Endodermal cell (in vitro differentiated cells): ENCODE measurements around the gene NCK1. TPM values are rescaled to one million over a fixed set of nuclear protein-coding genes. Genes with fewer than 3 reads are reported as not detected.
A peak's percentile ranks its signal among the peaks of the same experiment; 100 is the strongest.
"Not testable (repeated sequence)": the region's sequence is repeated elsewhere in the genome, so short reads cannot be mapped to it uniquely, and the experiment has no call there.

Experiments used
- DNase-seq: peaks from one replicate; pipeline ENCODE4 v3.0.0-alpha.2; 2017
- H3K27ac ChIP-seq: 2 replicates; pipeline ENCODE4 v1.5.1; 2013; ENCODE audit warnings: mild to moderate bottlenecking, low read depth, low read length, moderate library complexity
- H3K27me3 ChIP-seq: 2 replicates; pipeline ENCODE4 v1.6.1; 2013; ENCODE audit warnings: mild to moderate bottlenecking, low read length, moderate library complexity; ENCODE audit not compliant: insufficient read depth, control insufficient read depth, poor library complexity, severe bottlenecking
- H3K36me3 ChIP-seq: 2 replicates; pipeline ENCODE4 v1.7.0; 2013; ENCODE audit warnings: mild to moderate bottlenecking, low read length, moderate library complexity; ENCODE audit not compliant: control insufficient read depth, insufficient read depth
- H3K4me1 ChIP-seq: one replicate; pipeline ENCODE4 v1.7.0; 2013; ENCODE audit warnings: low read length; ENCODE audit not compliant: control insufficient read depth, insufficient read depth
- H3K4me3 ChIP-seq: 2 replicates; pipeline ENCODE4 v1.5.1; 2013; ENCODE audit warnings: mild to moderate bottlenecking, low read length, moderate library complexity
- H3K9ac ChIP-seq: 2 replicates; pipeline ENCODE4 v1.6.1; 2013; ENCODE audit warnings: mild to moderate bottlenecking, low read length, moderate library complexity; ENCODE audit not compliant: poor library complexity, severe bottlenecking; ENCODE audit errors: extremely low read depth
- H3K9me3 ChIP-seq: 2 replicates; pipeline ENCODE4 v1.6.1; 2013; ENCODE audit warnings: mild to moderate bottlenecking, low read length, moderate library complexity; ENCODE audit not compliant: control insufficient read depth
- H3K27ac Mint-ChIP-seq: 2 replicates; pipeline ENCODE4 v1.8.0; 2020; ENCODE audit warnings: mixed read lengths
- H3K27me3 Mint-ChIP-seq: 2 replicates; pipeline ENCODE4 v1.8.0; 2021; ENCODE audit warnings: mild to moderate bottlenecking, mixed read lengths; ENCODE audit not compliant: insufficient read depth
- H3K36me3 Mint-ChIP-seq: 2 replicates; pipeline ENCODE4 v1.8.0; 2020; ENCODE audit warnings: low read depth, mixed read lengths
- H3K4me1 Mint-ChIP-seq: 2 replicates; pipeline ENCODE4 v1.8.0; 2020; ENCODE audit warnings: mixed read lengths
- H3K4me3 Mint-ChIP-seq: 2 replicates; pipeline ENCODE4 v1.8.0; 2020; ENCODE audit warnings: mild to moderate bottlenecking, moderate library complexity, mixed read lengths
- H3K9me3 Mint-ChIP-seq: 2 replicates; pipeline ENCODE4 v1.8.0; 2020; ENCODE audit warnings: mild to moderate bottlenecking, mixed read lengths
- CTCF ChIP-seq: fragments of 200-600 bp; sonication (generic); conservative IDR thresholded peaks from 2 replicates; pipeline ENCODE4 v1.5.0; 2021; ENCODE audit warnings: antibody characterized with exemption, mild to moderate bottlenecking
- WGBS, 2 experiments: methylation state at CpG; one replicate each; pipeline versions ENCODE4 v1.1.5 to v1.1.7; 2013; ENCODE audit warnings: missing lambda C conversion rate in 2 of 2, mixed read lengths in 1 of 2; ENCODE audit not compliant: insufficient coverage in 1 of 2, insufficient read length in 1 of 2; 5-methylcytosine and 5-hydroxymethylcytosine counted together
- total RNA-seq, 2 donors: library from RNA; stranded (reverse); fragmentation: NEBNext Ultra II Directional in 1 of 2; extraction: Animal tissue kit (Norgen Biotek cat#: 25700) in 1 of 2; gene quantifications; 2 replicates in 1 of 2; 3 replicates in 1 of 2; pipeline ENCODE4 v1.2.1, GENCODE V29; 2021

NCK1 gene
- total RNA-seq, 2 donors from 2014 or later, result 24.5 to 28.9 TPM

DNA sequence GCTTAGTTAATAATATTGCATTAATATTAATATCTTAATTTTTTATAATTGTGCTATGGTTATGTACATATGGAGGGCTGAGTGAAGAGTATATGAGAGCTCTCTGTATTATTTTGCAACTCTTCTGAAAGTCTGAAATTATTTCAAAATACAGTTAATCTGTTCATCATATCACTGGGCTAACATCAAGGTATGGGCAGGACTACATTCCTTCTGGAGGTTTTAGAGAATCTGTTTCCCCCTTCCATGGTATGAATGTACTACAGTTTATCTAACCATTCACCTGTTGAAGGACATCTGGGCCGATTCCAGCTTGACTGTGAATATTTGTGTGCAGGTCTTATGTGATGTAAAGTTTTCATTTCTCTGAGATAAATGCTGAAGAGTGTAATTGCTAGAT is 100.9 kb downstream of the NCK1 start:
- no peaks in the 10 kb centered on the region for H3K9me3 ChIP-seq

GRCh38 chr3:136969539-136969938 is 107.5 kb downstream of the NCK1 start:
- not testable (repeated sequence) for H3K9ac ChIP-seq, H3K36me3 Mint-ChIP-seq, H3K4me3 ChIP-seq, H3K4me1 Mint-ChIP-seq, H3K36me3 ChIP-seq, H3K27ac ChIP-seq, H3K27me3 ChIP-seq, H3K4me1 ChIP-seq, DNase-seq, H3K27me3 Mint-ChIP-seq, H3K9me3 ChIP-seq
- peak overlapping the region; percentile 77 for H3K27ac Mint-ChIP-seq
- peak overlapping the region; percentile 47 for H3K4me3 Mint-ChIP-seq
- peaks cover 17% of the 10 kb centered on the region for H3K9me3 Mint-ChIP-seq
- 60% methylated on average over 1 of the region's 14 CpGs; no CpG with 5 or more reads in 1 of the 2 experiments for WGBS, 2 experiments

More for the DNA sequence above, 100.9 kb downstream of the NCK1 start:
- no peak for TF ChIP-seq CTCF
- Histone ChIP-seq H3K36me3 (no peaks in the 10 kb centered on the region), H3K4me3 (no peak overlapping the region), H3K9ac (no peak overlapping the region), H3K27me3 (no peaks in the 10 kb centered on the region), H3K27ac (no peak overlapping the region), H3K4me1 (no peaks in the 10 kb centered on the region)
- DNase-seq, result no peak
- H3K27me3 Mint-ChIP-seq, result no peaks in the 10 kb centered on the region
- H3K4me3 Mint-ChIP-seq, result no peak overlapping the region
- WGBS, 2 experiments, result 90% methylated on average over 1 of the region's 1 CpG; no CpG with 5 or more reads in 1 of the 2 experiments
- no peak overlapping the region for H3K27ac Mint-ChIP-seq
- H3K36me3 Mint-ChIP-seq, result peaks cover 2% of the 10 kb centered on the region
- peaks cover 6% of the 10 kb centered on the region for H3K4me1 Mint-ChIP-seq
- peaks cover 7% of the 10 kb centered on the region for H3K9me3 Mint-ChIP-seq

- H3K27ac Mint-ChIP-seq, result no peak overlapping the region
- H3K9ac ChIP-seq, result no peak overlapping the region
- WGBS, 2 experiments, result 94 to 95% methylated on average over 4 of the region's 4 CpGs
Observed at GRCh38 chr3:136973352-136973751, 111.3 kb downstream of the NCK1 start.

More at GRCh38 chr3:136973352-136973751, 111.3 kb downstream of the NCK1 start:
- DNase-seq, result no peak
- H3K9me3 Mint-ChIP-seq, result peaks cover 21% of the 10 kb centered on the region
- no peak overlapping the region for H3K4me3 Mint-ChIP-seq
- no peaks in the 10 kb centered on the region for H3K4me1 ChIP-seq
- no peak overlapping the region for H3K27ac ChIP-seq
- H3K27me3 Mint-ChIP-seq, result no peaks in the 10 kb centered on the region
- H3K9me3 ChIP-seq, result peaks cover 9% of the 10 kb centered on the region
- no peak for TF ChIP-seq CTCF
- H3K4me3 ChIP-seq, result no peak overlapping the region
- no peaks in the 10 kb centered on the region for H3K27me3 ChIP-seq
- peaks cover 4% of the 10 kb centered on the region for H3K36me3 Mint-ChIP-seq
- no peaks in the 10 kb centered on the region for H3K36me3 ChIP-seq
- no peaks in the 10 kb centered on the region for H3K4me1 Mint-ChIP-seq
